SH-SY5Y (cell line): ENCODE results near the gene BTNL3.

ENCODE experiments used
- GATA2 ChIP-seq: IDR thresholded peaks from 2 replicates; pipeline ENCODE4 v1.6.1; 2011; ENCODE audit warnings: mild to moderate bottlenecking, low read depth, low read length
- GATA3 ChIP-seq: IDR thresholded peaks from 2 replicates; pipeline ENCODE4 v1.6.1; 2011; ENCODE audit warnings: low read depth, mild to moderate bottlenecking, low read length, moderate library complexity

DNA sequence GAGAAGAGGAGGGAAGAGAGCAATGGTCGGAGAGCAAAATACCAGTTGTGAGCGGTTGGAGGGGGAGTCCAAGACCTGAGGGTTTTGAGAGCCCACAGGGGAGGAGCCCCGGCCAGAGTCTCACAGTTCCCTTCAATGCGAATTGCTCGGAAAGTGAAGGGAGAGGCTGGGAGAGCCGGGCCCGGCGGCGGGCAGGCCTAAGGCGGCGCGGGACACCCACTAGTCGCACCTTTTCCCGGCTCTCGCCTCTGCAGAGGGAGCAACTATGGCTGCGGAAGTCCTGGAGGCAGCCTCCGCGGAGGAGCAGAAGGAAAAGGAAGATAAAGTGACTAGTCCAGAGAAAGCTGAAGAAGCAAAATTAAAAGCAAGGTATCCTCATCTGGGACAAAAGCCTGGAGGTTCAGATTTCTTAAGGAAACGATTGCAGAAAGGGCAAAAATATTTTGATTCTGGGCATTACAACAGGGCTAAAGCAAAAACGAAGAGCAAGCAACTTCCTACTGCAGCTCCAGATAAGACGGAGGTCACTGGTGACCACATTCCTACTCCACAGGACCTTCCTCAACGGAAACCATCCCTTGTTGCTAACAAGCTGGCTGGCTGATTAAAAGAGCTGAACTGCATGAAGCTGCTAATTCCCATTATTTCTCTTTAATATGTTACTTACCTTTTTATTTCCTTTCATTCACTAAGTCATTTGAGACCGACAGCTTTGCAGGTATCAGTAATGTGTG, 6.5 kb upstream of the BTNL3 start:
- TF ChIP-seq GATA3 (no peak), GATA2 (no peak)
